HepG2 (cell line): ENCODE measurements around the gene SETD3. TPM values are rescaled to one million over a fixed set of nuclear protein-coding genes. Genes with fewer than 3 reads are reported as not detected.

Experiments used
- ASH2L ChIP-seq: fragments of 300-600, 200-600 bp; sonication (generic); IDR thresholded peaks from 2 replicates; pipeline ENCODE4 v1.7.0; 2017; ENCODE audit warnings: low read depth, mild to moderate bottlenecking, moderate library complexity, mixed read lengths, low read length; ENCODE audit not compliant: insufficient read length
- DMAP1 ChIP-seq: IDR thresholded peaks from 2 replicates; pipeline ENCODE4 v1.6.1; 2016
- ELF3 ChIP-seq: IDR thresholded peaks from 2 replicates; pipeline ENCODE4 v1.6.1; 2016; ENCODE audit warnings: missing genetic modification reagents, missing compliant biosample characterization
- HIVEP1 ChIP-seq: sonication (generic); formaldehyde crosslinking; IDR thresholded peaks from 2 replicates; pipeline ENCODE4 v1.4.0; 2020; ENCODE audit warnings: mild to moderate bottlenecking, missing genetic modification reagents
- HOXD1 ChIP-seq: sonication (generic); formaldehyde crosslinking; IDR thresholded peaks from 2 replicates; pipeline ENCODE4 v1.5.0; 2020; ENCODE audit warnings: missing genetic modification reagents
- IKZF1 ChIP-seq: fragments of 450-650 bp; IDR thresholded peaks from 2 replicates; pipeline ENCODE4 v1.7.1; 2016
- ISX ChIP-seq: sonication (generic); formaldehyde crosslinking; conservative IDR thresholded peaks from 2 replicates; pipeline ENCODE4 v1.5.0; 2020; ENCODE audit warnings: missing genetic modification reagents
- KLF12 ChIP-seq: sonication (generic); formaldehyde crosslinking; IDR thresholded peaks from 2 replicates; pipeline ENCODE4 v1.4.0; 2020; ENCODE audit warnings: missing genetic modification reagents, borderline replicate concordance
- KLF16 ChIP-seq, 2 experiments: sonication (generic) in 1 of 2; formaldehyde crosslinking in 1 of 2; IDR thresholded peaks; 2 replicates each; pipeline versions ENCODE4 v1.6.1 to v1.8.0; 2016 to 2023; ENCODE audit warnings: missing genetic modification reagents in 2 of 2, missing compliant biosample characterization in 1 of 2
- NFYC ChIP-seq: IDR thresholded peaks from 2 replicates; pipeline ENCODE4 v1.6.1; 2016; ENCODE audit warnings: missing genetic modification reagents, missing compliant biosample characterization
- NPAS2 ChIP-seq: sonication (generic); formaldehyde crosslinking; IDR thresholded peaks from 2 replicates; pipeline ENCODE4 v1.8.0; 2022; ENCODE audit warnings: mild to moderate bottlenecking, missing genetic modification reagents, borderline replicate concordance
- RFXANK ChIP-seq: IDR thresholded peaks from 2 replicates; pipeline ENCODE4 v1.6.1; 2016
- SOX6 ChIP-seq, 2 experiments: fragments of 450-650 bp in 1 of 2; sonication (generic) in 1 of 2; formaldehyde crosslinking in 1 of 2; IDR thresholded peaks; 2 replicates each; pipeline versions ENCODE4 v1.4.0 to v1.6.1; 2017 to 2020; ENCODE audit warnings: antibody characterized with exemption in 1 of 2, mild to moderate bottlenecking in 1 of 2, missing genetic modification reagents in 1 of 2
- SP5 ChIP-seq: IDR thresholded peaks from 2 replicates; pipeline ENCODE4 v1.6.1; 2016; ENCODE audit warnings: low read depth, borderline replicate concordance
- YEATS2 ChIP-seq: sonication (generic); formaldehyde crosslinking; IDR thresholded peaks from 2 replicates; pipeline ENCODE4 v1.4.0; 2020; ENCODE audit warnings: missing genetic modification reagents, borderline replicate concordance
- ZMAT3 ChIP-seq: sonication (generic); formaldehyde crosslinking; conservative IDR thresholded peaks from 2 replicates; pipeline ENCODE4 v1.7.0; 2021; ENCODE audit warnings: missing genetic modification reagents
- ZNF274 ChIP-seq: sonication (generic); formaldehyde crosslinking; IDR thresholded peaks from 2 replicates; pipeline ENCODE4 v1.5.1; 2020; ENCODE audit warnings: mild to moderate bottlenecking, missing genetic modification reagents
- ZNF335 ChIP-seq: sonication (generic); formaldehyde crosslinking; IDR thresholded peaks from 2 replicates; pipeline ENCODE4 v1.4.0; 2020; ENCODE audit warnings: missing genetic modification reagents
- ZNF451 ChIP-seq: sonication (generic); formaldehyde crosslinking; IDR thresholded peaks from 2 replicates; pipeline ENCODE4 v1.5.0; 2020; ENCODE audit warnings: mild to moderate bottlenecking, missing genetic modification reagents
- ZNF460 ChIP-seq: sonication (generic); formaldehyde crosslinking; IDR thresholded peaks from 2 replicates; pipeline ENCODE4 v1.5.1; 2020; ENCODE audit warnings: missing genetic modification reagents, mild to moderate bottlenecking, borderline replicate concordance
- ZNF768 ChIP-seq: sonication (generic); formaldehyde crosslinking; IDR thresholded peaks from 2 replicates; pipeline ENCODE4 v1.4.0; 2020; ENCODE audit warnings: missing genetic modification reagents
- ZNF772 ChIP-seq: sonication (generic); formaldehyde crosslinking; IDR thresholded peaks from 2 replicates; pipeline ENCODE4 v1.5.0; 2020; ENCODE audit warnings: mild to moderate bottlenecking, missing genetic modification reagents
- polyA plus RNA-seq, 8 experiments: library from polyadenylated mRNA; depleted of rRNA in 3 of 8; stranded (reverse) in 7 of 8; unstranded in 1 of 8; fragments of >200 nt; fragmentation: Illumina TruSeq in 4 of 8; extraction: Trizol in 4 of 8; gene quantifications; 2 replicates each; pipeline versions ENCODE4 v1.2.1 to v1.2.3, GENCODE V29; 2011 to 2016; ENCODE audit warnings: low read depth in 4 of 8, missing spikeins in 1 of 8, mixed read lengths in 1 of 8; ENCODE audit not compliant: insufficient read depth in 1 of 8
- total RNA-seq, 5 experiments: library from RNA; depleted of rRNA; stranded (reverse); fragments of >200 nt; fragmentation: Illumina TruSeq; extraction: Trizol; gene quantifications; 2 replicates each; pipeline ENCODE4 v1.2.3, GENCODE V29; 2016; ENCODE audit warnings: low read depth in 1 of 5
- TF ChIP-seq, protein P1 (sequence below): IDR thresholded peaks from 2 replicates; pipeline ENCODE4 v1.6.1; 2016; ENCODE audit warnings: low read depth, control low read depth
- TF ChIP-seq, protein P2 (sequence below): sonication (generic); formaldehyde crosslinking; IDR thresholded peaks from 2 replicates; pipeline ENCODE4 v1.4.0; 2020; ENCODE audit warnings: mild to moderate bottlenecking, missing genetic modification reagents
- TF ChIP-seq, protein P3 (sequence below): sonication (generic); formaldehyde crosslinking; conservative IDR thresholded peaks from 2 replicates; pipeline ENCODE4 v1.4.0; 2020; ENCODE audit warnings: missing genetic modification reagents
- TF ChIP-seq, protein P4 (sequence below): sonication (generic); formaldehyde crosslinking; IDR thresholded peaks from 2 replicates; pipeline ENCODE4 v1.4.0; 2020; ENCODE audit warnings: missing genetic modification reagents

SETD3 gene
- total and polyA plus RNA-seq, 2 of the 13 experiments (the other 11 are each of a cell fraction or from before 2014, with no cell fraction given), result 30.3 to 67.1 TPM

DNA sequence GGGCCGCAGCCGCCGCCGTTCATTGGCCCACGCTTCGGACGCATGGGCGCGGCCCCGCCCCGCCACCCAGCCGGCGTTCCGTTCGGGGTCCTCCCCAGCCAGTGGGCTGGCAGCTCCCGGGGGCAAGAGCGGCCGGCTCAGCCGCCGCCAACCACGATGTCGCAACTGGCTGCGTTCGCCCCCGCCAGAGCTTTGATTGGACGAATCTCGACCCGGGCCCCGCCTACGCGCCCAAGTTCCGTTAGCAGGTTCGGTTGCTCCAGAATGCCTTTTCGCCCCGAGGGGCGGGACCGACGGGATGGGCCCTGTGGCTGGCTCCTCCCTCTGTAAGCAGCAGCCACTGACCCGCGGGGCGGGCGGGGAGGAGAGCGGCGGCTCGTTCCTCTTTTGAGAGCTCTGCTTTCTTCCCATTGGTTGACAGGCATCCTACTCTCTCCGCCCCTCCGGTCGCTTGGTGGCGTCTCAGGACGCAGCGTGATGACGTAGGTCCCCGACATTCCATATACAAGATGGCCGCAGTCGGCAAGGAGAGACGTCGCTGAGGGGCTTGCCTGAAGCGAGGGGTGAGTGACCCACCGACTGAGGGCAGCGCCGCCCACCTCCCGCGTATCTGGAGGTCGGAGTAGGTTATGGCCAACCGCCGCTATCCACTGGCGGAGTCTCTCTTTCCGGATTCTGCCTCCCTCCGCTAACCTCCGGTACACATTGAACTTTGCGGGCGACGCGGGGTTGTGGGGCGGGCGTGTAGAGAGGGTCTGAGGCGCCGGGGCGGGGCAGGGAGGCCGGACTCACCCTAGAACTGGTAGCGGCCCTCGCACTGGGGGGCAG lies 472 bp upstream of the SETD3 start, which contains the start of gene CCNK (continued):
- TF ChIP-seq, protein P1, sequence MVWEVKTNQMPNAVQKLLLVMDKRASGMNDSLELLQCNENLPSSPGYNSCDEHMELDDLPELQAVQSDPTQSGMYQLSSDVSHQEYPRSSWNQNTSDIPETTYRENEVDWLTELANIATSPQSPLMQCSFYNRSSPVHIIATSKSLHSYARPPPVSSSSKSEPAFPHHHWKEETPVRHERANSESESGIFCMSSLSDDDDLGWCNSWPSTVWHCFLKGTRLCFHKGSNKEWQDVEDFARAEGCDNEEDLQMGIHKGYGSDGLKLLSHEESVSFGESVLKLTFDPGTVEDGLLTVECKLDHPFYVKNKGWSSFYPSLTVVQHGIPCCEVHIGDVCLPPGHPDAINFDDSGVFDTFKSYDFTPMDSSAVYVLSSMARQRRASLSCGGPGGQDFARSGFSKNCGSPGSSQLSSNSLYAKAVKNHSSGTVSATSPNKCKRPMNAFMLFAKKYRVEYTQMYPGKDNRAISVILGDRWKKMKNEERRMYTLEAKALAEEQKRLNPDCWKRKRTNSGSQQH (CRISPR knock-in tag), result peak; percentile 81; the same call in 1 of the 2 replicates
- TF ChIP-seq HOXD1, result no peak
- peak; percentile 94 for TF ChIP-seq NFYC (CRISPR knock-in tag)
- TF ChIP-seq RFXANK (CRISPR knock-in tag), result peak; percentile 87
- TF ChIP-seq SOX6 (IDR thresholded peaks at IDR 0.05), result no peak
- TF ChIP-seq SOX6 (CRISPR knock-in tag; IDR thresholded peaks at IDR 0.05), result peak; percentile 75
- 0 out of 2 replicates have a peak, but pooled peaks have one; percentile 68 for TF ChIP-seq ZNF274
- peak; percentile 56; the same call in 1 of the 2 replicates for TF ChIP-seq DMAP1
- TF ChIP-seq YEATS2 (CRISPR knock-in tag), result peak; percentile 86
- no peak for TF ChIP-seq ZNF460 (CRISPR knock-in tag)
- 0 out of 2 replicates have a peak, but pooled peaks have one; percentile 51 for TF ChIP-seq ZNF451
- 0 out of 2 replicates have a peak, but pooled peaks have one; percentile 39 for TF ChIP-seq KLF12 (CRISPR knock-in tag)
- peak; percentile 72 for TF ChIP-seq ELF3 (CRISPR knock-in tag)
- TF ChIP-seq ZNF768, result peak; percentile 48; the same call in 1 of the 2 replicates
- TF ChIP-seq ZNF772, result peak; percentile 51
- TF ChIP-seq ASH2L, result peak; percentile 98
- 0 out of 2 replicates have a peak, but pooled peaks have one; percentile 48 for TF ChIP-seq ZNF335
- TF ChIP-seq, protein P2, sequence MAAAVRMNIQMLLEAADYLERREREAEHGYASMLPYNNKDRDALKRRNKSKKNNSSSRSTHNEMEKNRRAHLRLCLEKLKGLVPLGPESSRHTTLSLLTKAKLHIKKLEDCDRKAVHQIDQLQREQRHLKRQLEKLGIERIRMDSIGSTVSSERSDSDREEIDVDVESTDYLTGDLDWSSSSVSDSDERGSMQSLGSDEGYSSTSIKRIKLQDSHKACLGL (CRISPR knock-in tag), result peak; percentile 51
- TF ChIP-seq, protein P3, sequence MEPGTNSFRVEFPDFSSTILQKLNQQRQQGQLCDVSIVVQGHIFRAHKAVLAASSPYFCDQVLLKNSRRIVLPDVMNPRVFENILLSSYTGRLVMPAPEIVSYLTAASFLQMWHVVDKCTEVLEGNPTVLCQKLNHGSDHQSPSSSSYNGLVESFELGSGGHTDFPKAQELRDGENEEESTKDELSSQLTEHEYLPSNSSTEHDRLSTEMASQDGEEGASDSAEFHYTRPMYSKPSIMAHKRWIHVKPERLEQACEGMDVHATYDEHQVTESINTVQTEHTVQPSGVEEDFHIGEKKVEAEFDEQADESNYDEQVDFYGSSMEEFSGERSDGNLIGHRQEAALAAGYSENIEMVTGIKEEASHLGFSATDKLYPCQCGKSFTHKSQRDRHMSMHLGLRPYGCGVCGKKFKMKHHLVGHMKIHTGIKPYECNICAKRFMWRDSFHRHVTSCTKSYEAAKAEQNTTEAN (CRISPR knock-in tag), result no peak
- TF ChIP-seq KLF16 (CRISPR knock-in tag; IDR thresholded peaks at IDR 0.05), result peak in 1 of 2 experiments; percentile 70; a peak in 1 of 4 replicates
- TF ChIP-seq HIVEP1 (CRISPR knock-in tag), result peak; percentile 57; the same call in 1 of the 2 replicates
- TF ChIP-seq SP5, result peak; percentile 64; the same call in 1 of the 2 replicates
- no peak for TF ChIP-seq IKZF1
- TF ChIP-seq ISX, result no peak
- TF ChIP-seq NPAS2 (CRISPR knock-in tag), result no peak
- TF ChIP-seq ZMAT3 (CRISPR knock-in tag), result no peak
- TF ChIP-seq, protein P4, sequence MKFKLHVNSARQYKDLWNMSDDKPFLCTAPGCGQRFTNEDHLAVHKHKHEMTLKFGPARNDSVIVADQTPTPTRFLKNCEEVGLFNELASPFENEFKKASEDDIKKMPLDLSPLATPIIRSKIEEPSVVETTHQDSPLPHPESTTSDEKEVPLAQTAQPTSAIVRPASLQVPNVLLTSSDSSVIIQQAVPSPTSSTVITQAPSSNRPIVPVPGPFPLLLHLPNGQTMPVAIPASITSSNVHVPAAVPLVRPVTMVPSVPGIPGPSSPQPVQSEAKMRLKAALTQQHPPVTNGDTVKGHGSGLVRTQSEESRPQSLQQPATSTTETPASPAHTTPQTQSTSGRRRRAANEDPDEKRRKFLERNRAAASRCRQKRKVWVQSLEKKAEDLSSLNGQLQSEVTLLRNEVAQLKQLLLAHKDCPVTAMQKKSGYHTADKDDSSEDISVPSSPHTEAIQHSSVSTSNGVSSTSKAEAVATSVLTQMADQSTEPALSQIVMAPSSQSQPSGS (CRISPR knock-in tag), result peak; percentile 64
